K562 (cell line): ENCODE results near the gene ACAP2. TPM values are rescaled to one million over a fixed set of nuclear protein-coding genes. Genes with fewer than 3 reads are reported as not detected.
A peak's percentile ranks its signal among the peaks of the same experiment; 100 is the strongest.

Experiments
- ATAC-seq: fragments of 200-7000 bp; cut with Tn5 transposase; 3 replicates; pipeline ENCODE4 v1.9.1; 2020; ENCODE audit warnings: moderate library complexity
- BruUV-seq: library from RNA; stranded (reverse); fragments of 400-500 nt; replicated peaks from 2 replicates; lab custom pipeline; 2021; lab: Mats Ljungman, UMichigan
- CTCF ChIA-PET: fragments of 300-600 bp; formaldehyde crosslinking; extraction: SDS; loops from one replicate; lab custom pipeline; 2021; ENCODE audit warnings: low intra/inter-chr PET ratio; lab: Yijun Ruan, JAX
- POLR2A ChIA-PET: fragments of 300-600, 350-650 bp; sonication (Branson Sonifier 250); formaldehyde crosslinking; extraction: SDS; loops from one replicate; lab custom pipeline; 2021; ENCODE audit warnings: antibody characterized with exemption, inconsistent platforms; lab: Yijun Ruan, JAX
- DNase-seq, 4 experiments: peaks; one replicate each; pipeline versions ENCODE4 v3.0.0 to v3.0.0-alpha.2; 2011 to 2018; ENCODE audit warnings: low spot score in 3 of 4, mixed read lengths in 3 of 4; ENCODE audit errors: extremely low read depth in 1 of 4
- FAIRE-seq: peaks from 2 replicates; lab custom pipeline; 2011; peaks lifted over from hg19 to GRCh38; lab: Jason Lieb, UNC
- H2AFZ ChIP-seq: 2 replicates; pipeline ENCODE4 v1.6.0; 2011; ENCODE audit warnings: low read depth, low read length, control low read depth, inconsistent platforms
- H3K27ac ChIP-seq: fragments of 200-600 bp; 3 replicates; pipeline ENCODE4 v1.8.0; 2011; ENCODE audit warnings: low read depth, mild to moderate bottlenecking, control low read depth, inconsistent platforms, low read length, moderate library complexity, mixed read lengths; ENCODE audit errors: extremely low read depth
- H3K27me3 ChIP-seq, 2 experiments: fragments of 300-600 bp in 1 of 2; 2 replicates in 1 of 2; 3 replicates in 1 of 2; pipeline versions ENCODE4 v1.6.0 to v1.8.0; 2011; ENCODE audit warnings: inconsistent platforms in 2 of 2, low read length in 2 of 2, mild to moderate bottlenecking in 1 of 2, mixed read lengths in 1 of 2, moderate library complexity in 1 of 2; ENCODE audit not compliant: control insufficient read depth in 2 of 2, insufficient read depth in 2 of 2
- H3K36me3 ChIP-seq: fragments of 300-600 bp; 3 replicates; pipeline ENCODE4 v1.8.0; 2011; ENCODE audit warnings: mild to moderate bottlenecking, low read length, inconsistent platforms; ENCODE audit not compliant: control insufficient read depth, insufficient read depth
- H3K4me1 ChIP-seq, 2 experiments: fragments of 200-600 bp in 1 of 2; replicated peaks in 1 of 2; 2 replicates in 1 of 2; 3 replicates in 1 of 2; pipeline versions ENCODE4 v1.5.1 to v1.8.0; 2011; ENCODE audit warnings: inconsistent platforms in 2 of 2, low read length in 2 of 2, mild to moderate bottlenecking in 1 of 2, mixed read lengths in 1 of 2, moderate library complexity in 1 of 2; ENCODE audit not compliant: control insufficient read depth in 2 of 2, insufficient read depth in 2 of 2
- H3K4me2 ChIP-seq: 2 replicates; pipeline ENCODE4 v1.6.1; 2011; ENCODE audit warnings: low read length, control low read depth, inconsistent platforms, mixed read lengths; ENCODE audit not compliant: insufficient read depth
- H3K4me3 ChIP-seq: fragments of 200-600 bp; sonication (generic), shearing (Covaris generic); 2 replicates; pipeline ENCODE4 v1.5.1; 2016; ENCODE audit warnings: control low read depth, inconsistent platforms
- H3K79me2 ChIP-seq: fragments of 200-600 bp; 3 replicates; pipeline ENCODE4 v1.8.0; 2011; ENCODE audit warnings: low read length, inconsistent platforms; ENCODE audit not compliant: control insufficient read depth, insufficient read depth
- H3K9ac ChIP-seq, 2 experiments: 2 replicates each; pipeline versions ENCODE4 v1.6.0 to v1.6.1; 2011; ENCODE audit warnings: low read depth in 2 of 2, low read length in 2 of 2, control low read depth in 1 of 2, inconsistent platforms in 1 of 2, mild to moderate bottlenecking in 1 of 2, mixed read lengths in 1 of 2; ENCODE audit not compliant: insufficient read depth in 1 of 2
- H3K9me1 ChIP-seq: one replicate; pipeline ENCODE4 v1.6.0; 2011; ENCODE audit warnings: inconsistent platforms, mild to moderate bottlenecking, low read length, moderate library complexity; ENCODE audit not compliant: control insufficient read depth, insufficient read depth
- H3K9me3 ChIP-seq: replicated peaks from 2 replicates; pipeline ENCODE4 v1.5.1; 2011; ENCODE audit warnings: low read depth, low read length, inconsistent platforms; ENCODE audit not compliant: control insufficient read depth, insufficient read depth
- H4K20me1 ChIP-seq: replicated peaks from 2 replicates; pipeline ENCODE4 v1.6.1; 2011; ENCODE audit warnings: low read length, inconsistent platforms, mixed read lengths; ENCODE audit not compliant: control insufficient read depth, insufficient read depth
- MGA ChIP-seq: fragments of 450-650 bp; IDR thresholded peaks from 2 replicates; pipeline ENCODE4 v1.6.1; 2016; ENCODE audit warnings: mild to moderate bottlenecking, moderate library complexity
- TAF7 ChIP-seq: fragments of 450-650 bp; IDR thresholded peaks from 2 replicates; pipeline ENCODE4 v1.6.1; 2016; ENCODE audit warnings: missing genetic modification characterization, missing compliant biosample characterization
- ZNF165 ChIP-seq: fragments of 250-450 bp; sonication (Bioruptor Pico); IDR thresholded peaks from 2 replicates; pipeline ENCODE4 v1.4.0; 2020; ENCODE audit warnings: borderline replicate concordance
- WGBS: fragments of 100-300 bp; shearing (Covaris generic); methylation state at CpG from one replicate; pipeline ENCODE4 v1.1.6; 2016; ENCODE audit warnings: low coverage, mixed read lengths; ENCODE audit not compliant: insufficient coverage; ENCODE audit errors: missing lambda C conversion rate; 5-methylcytosine and 5-hydroxymethylcytosine counted together
- in situ Hi-C: fragments of 300-500 bp; cut with MboI; formaldehyde crosslinking; loops from 4 replicates; pipeline ENCODE4 v1.15.0; 2018; ENCODE audit warnings: inconsistent platforms, mixed read lengths
- intact Hi-C: fragments of 100-400 bp; cut with micrococcal nuclease; formaldehyde crosslinking; loops from 2 replicates; pipeline ENCODE4 v1.14.2; 2022
- polyA plus RNA-seq, 8 experiments: library from polyadenylated mRNA; depleted of rRNA in 4 of 8; stranded (reverse) in 5 of 8; unstranded in 3 of 8; fragments of >200 nt; fragmentation: Nextera tagmentation in 2 of 8; fragmentation: Illumina TruSeq in 1 of 8; extraction: Ambion mirVana in 2 of 8; extraction: Trizol in 1 of 8; gene quantifications; 2 replicates each; pipeline versions ENCODE4 v1.2.1 to v1.2.3, GENCODE V29; 2011 to 2014; ENCODE audit warnings: inconsistent platforms in 1 of 8, missing spikeins in 1 of 8
- total RNA-seq, 7 experiments: library from RNA; depleted of rRNA in 6 of 7; stranded (reverse); fragments of >200 nt in 6 of 7; fragmentation: Illumina TruSeq in 2 of 7; extraction: Trizol in 2 of 7; gene quantifications; 2 replicates each; pipeline versions ENCODE4 v1.2.1 to v1.2.3, GENCODE V29; 2011 to 2021; ENCODE audit warnings: low replicate concordance in 1 of 7

The ACAP2 gene
- total and polyA plus RNA-seq, 9 of the 15 experiments (the other 6 are each of a cell fraction or from before 2014, with no cell fraction given), result 10.6 to 52.7 (median 34.4) TPM

- Histone ChIP-seq H3K79me2 (peaks cover 17% of the 10 kb centered on the region), H3K9me1 (no peaks in the 10 kb centered on the region), H3K27me3 (no peaks in the 10 kb centered on the region), H3K27ac (no peak overlapping the region), H3K9ac (peak overlapping the region in 1 of 2 experiments; percentile 69; a peak in 2 of 4 replicates), H4K20me1 (no peaks in the 10 kb centered on the region), H2AFZ (no peak overlapping the region), H3K9me3 (no peaks in the 10 kb centered on the region), H3K4me2 (no peak overlapping the region), H3K4me3 (no peak overlapping the region), H3K36me3 (no peaks in the 10 kb centered on the region), H3K4me1 (peaks cover 6 to 31% of the 10 kb centered on the region in 2 experiments)
- ChIA-PET POLR2A (no interaction called here), CTCF (interaction anchor here (0.6 kb wide), 1 partner anchor 328 kb away, joined by 5 read pairs; no protein-coding TSS in a partner anchor)
- intact Hi-C loops (no loop called here), in situ Hi-C loops (no loop called here)
- no TSS peak for BruUV-seq
- FAIRE-seq, result no peak
- WGBS, result 92% methylated on average over 10 of the region's 10 CpGs
- no peak for DNase-seq
- ATAC-seq, result no peak
- TF ChIP-seq TAF7 (tag) (no peak), ZNF165 (CRISPR knock-in tag) (no peak), MGA (no peak)
Measured at GRCh38 chr3:195253923-195254432, 188.8 kb downstream of the ACAP2 start.
